IMR-90 (cell line): ENCODE results near the gene RTN4RL2. TPM values are rescaled to one million over a fixed set of nuclear protein-coding genes. Genes with fewer than 3 reads are reported as not detected.
A peak's percentile ranks its signal among the peaks of the same experiment; 100 is the strongest.

Experiments used
- ATAC-seq: fragments of 200-7000 bp; cut with Tn5 transposase; 2 replicates; pipeline ENCODE4 v1.9.1; 2020; ENCODE audit warnings: low read depth, mild to moderate bottlenecking, moderate library complexity
- BruUV-seq: library from RNA; stranded (reverse); fragments of 400-500 nt; replicated peaks from 2 replicates; lab custom pipeline; 2021; lab: Mats Ljungman, UMichigan
- CTCF ChIA-PET: fragments of 300-600 bp; formaldehyde crosslinking; extraction: SDS; loops from one replicate; lab custom pipeline; 2021; ENCODE audit warnings: antibody characterized with exemption; lab: Yijun Ruan, JAX
- POLR2A ChIA-PET: fragments of 300-600 bp; sonication (Branson Sonifier 250); formaldehyde crosslinking; loops from one replicate; lab custom pipeline; 2022; ENCODE audit warnings: antibody characterized with exemption; ENCODE audit not compliant: unreplicated experiment; lab: Charles Lee
- DNase-seq: peaks from one replicate; pipeline ENCODE4 v3.0.0; 2013
- H2AFZ ChIP-seq: replicated peaks from 2 replicates; pipeline ENCODE3; 2013; ENCODE audit warnings: low read length, mild to moderate bottlenecking; ENCODE audit not compliant: poor library complexity
- H2AK5ac ChIP-seq: 2 replicates; pipeline ENCODE4 v1.6.1; 2013; ENCODE audit warnings: low read depth, low read length, inconsistent platforms
- H2AK9ac ChIP-seq: replicated peaks from 2 replicates; pipeline ENCODE3; 2013; ENCODE audit warnings: mild to moderate bottlenecking, low read depth, low read length, moderate library complexity; ENCODE audit not compliant: poor library complexity
- H2BK120ac ChIP-seq: 2 replicates; pipeline ENCODE4 v1.6.1; 2013; ENCODE audit warnings: low read depth, low read length, inconsistent platforms
- H2BK15ac ChIP-seq: 3 replicates; pipeline ENCODE4 v1.6.1; 2013; ENCODE audit warnings: low read depth, low read length, inconsistent platforms
- H2BK20ac ChIP-seq: 2 replicates; pipeline ENCODE4 v1.6.1; 2013; ENCODE audit warnings: low read depth, mild to moderate bottlenecking, inconsistent platforms, low read length, moderate library complexity
- H2BK5ac ChIP-seq: 2 replicates; pipeline ENCODE4 v1.6.1; 2013; ENCODE audit warnings: mild to moderate bottlenecking, low read depth, low read length, inconsistent platforms; ENCODE audit not compliant: poor library complexity, severe bottlenecking
- H3K14ac ChIP-seq: replicated peaks from 2 replicates; pipeline ENCODE4 v1.6.1; 2013; ENCODE audit warnings: low read depth, low read length, inconsistent platforms
- H3K18ac ChIP-seq: 2 replicates; pipeline ENCODE4 v1.6.1; 2013; ENCODE audit warnings: low read depth, low read length, control low read depth
- H3K23ac ChIP-seq: 2 replicates; pipeline ENCODE4 v1.6.1; 2013; ENCODE audit warnings: low read depth, low read length, inconsistent platforms
- H3K27ac ChIP-seq: 2 replicates; pipeline ENCODE4 v1.5.1; 2013; ENCODE audit warnings: mild to moderate bottlenecking, control low read depth, low read length; ENCODE audit not compliant: insufficient read depth
- H3K27me3 ChIP-seq: 2 replicates; pipeline ENCODE4 v1.6.1; 2013; ENCODE audit warnings: low read length; ENCODE audit not compliant: control insufficient read depth, insufficient read depth
- H3K36me3 ChIP-seq: 2 replicates; pipeline ENCODE4 v1.6.1; 2013; ENCODE audit warnings: low read length, mixed read lengths; ENCODE audit not compliant: control insufficient read depth, insufficient read depth
- H3K4ac ChIP-seq: 2 replicates; pipeline ENCODE4 v1.6.1; 2013; ENCODE audit warnings: low read depth, low read length, inconsistent platforms
- H3K4me1 ChIP-seq: 2 replicates; pipeline ENCODE4 v1.6.1; 2013; ENCODE audit warnings: low read length, mixed read lengths; ENCODE audit not compliant: control insufficient read depth, insufficient read depth
- H3K4me2 ChIP-seq: 2 replicates; pipeline ENCODE4 v1.6.1; 2013; ENCODE audit warnings: low read depth, mild to moderate bottlenecking, control low read depth, low read length, moderate library complexity
- H3K4me3 ChIP-seq: 2 replicates; pipeline ENCODE4 v1.5.1; 2013; ENCODE audit warnings: low read depth, mild to moderate bottlenecking, control low read depth, low read length, moderate library complexity; ENCODE audit not compliant: insufficient read depth
- H3K56ac ChIP-seq: 2 replicates; pipeline ENCODE4 v1.6.1; 2013; ENCODE audit warnings: low read length, inconsistent platforms; ENCODE audit not compliant: insufficient read depth; ENCODE audit errors: extremely low read depth
- H3K79me1 ChIP-seq, 2 experiments: 2 replicates each; pipeline ENCODE4 v1.6.1; 2013; ENCODE audit warnings: low read length in 2 of 2, inconsistent platforms in 1 of 2, low read depth in 1 of 2
- H3K9ac ChIP-seq: 2 replicates; pipeline ENCODE4 v1.6.1; 2013; ENCODE audit warnings: low read depth, low read length, control low read depth
- H3K9me1 ChIP-seq: 2 replicates; pipeline ENCODE4 v1.6.1; 2013; ENCODE audit warnings: low read length, inconsistent platforms; ENCODE audit not compliant: insufficient read depth
- H3K9me3 ChIP-seq: 2 replicates; pipeline ENCODE4 v1.6.1; 2013; ENCODE audit warnings: low read length; ENCODE audit not compliant: control insufficient read depth, insufficient read depth
- H4K20me1 ChIP-seq: 2 replicates; pipeline ENCODE4 v1.6.1; 2013; ENCODE audit warnings: low read length, inconsistent platforms; ENCODE audit not compliant: insufficient read depth
- H4K5ac ChIP-seq: 2 replicates; pipeline ENCODE4 v1.6.1; 2013; ENCODE audit warnings: mild to moderate bottlenecking, low read depth, low read length, control low read depth
- H4K8ac ChIP-seq, 2 experiments: 2 replicates each; pipeline ENCODE4 v1.6.1; 2013; ENCODE audit warnings: low read depth in 2 of 2, low read length in 2 of 2, control low read depth in 1 of 2, inconsistent platforms in 1 of 2
- H4K91ac ChIP-seq: 2 replicates; pipeline ENCODE4 v1.6.1; 2013; ENCODE audit warnings: low read depth, low read length, inconsistent platforms; ENCODE audit not compliant: insufficient read depth
- CTCF ChIP-seq: conservative IDR thresholded peaks from 2 replicates; pipeline ENCODE4 v1.5.1; 2012; ENCODE audit warnings: mild to moderate bottlenecking, low read depth, low read length, improper control_type of control experiment
- MAZ ChIP-seq: IDR thresholded peaks from 2 replicates; pipeline ENCODE4 v1.6.1; 2012; ENCODE audit warnings: low read depth, mild to moderate bottlenecking, low read length, improper control_type of control experiment, moderate library complexity, borderline replicate concordance
- RAD21 ChIP-seq: IDR thresholded peaks from 2 replicates; pipeline ENCODE4 v1.6.1; 2012; ENCODE audit warnings: low read length, improper control_type of control experiment
- SMC3 ChIP-seq: fragments of 150-350 bp; IDR thresholded peaks from 2 replicates; pipeline ENCODE4 v1.6.1; 2016; ENCODE audit warnings: low read depth, mild to moderate bottlenecking, antibody characterized with exemption, low read length, moderate library complexity
- WGBS, 2 experiments: methylation state at CpG; one replicate each; pipeline versions ENCODE4 v1.1.5 to v1.1.7; 2013; ENCODE audit warnings: missing lambda C conversion rate in 2 of 2; ENCODE audit not compliant: insufficient read length in 1 of 2; ENCODE audit errors: extremely low coverage in 2 of 2; 5-methylcytosine and 5-hydroxymethylcytosine counted together
- dilution Hi-C: fragments of 300-500 bp; cut with HindIII; formaldehyde crosslinking; loops from one replicate; pipeline ENCODE4 v1.14.3; 2018; ENCODE audit warnings: low sequenced_read_pairs; ENCODE audit not compliant: unreplicated experiment
- in situ Hi-C: fragments of 300-500 bp; cut with MboI; formaldehyde crosslinking; loops from 3 replicates; pipeline ENCODE4 v1.14.3; 2019; ENCODE audit warnings: low sequenced_read_pairs, inconsistent platforms, mixed read lengths
- intact Hi-C: fragments of 100-400 bp; cut with micrococcal nuclease; formaldehyde crosslinking; loops from 2 replicates; pipeline ENCODE4 v1.10.0; 2022
- polyA plus RNA-seq, 3 experiments: library from polyadenylated mRNA; depleted of rRNA; stranded (reverse); fragments of >200 nt; gene quantifications; 2 replicates each; pipeline ENCODE4 v1.2.3, GENCODE V29; 2012; ENCODE audit warnings: low replicate concordance in 1 of 3
- total RNA-seq: library from RNA; depleted of rRNA; stranded (reverse); fragments of >200 nt; gene quantifications from 2 replicates; pipeline ENCODE4 v1.2.3, GENCODE V29; 2012

Gene RTN4RL2
- total and polyA plus RNA-seq, 2 of the 4 experiments (the other 2 are of a cell fraction): 1.5 TPM; not detected in 1

DNA sequence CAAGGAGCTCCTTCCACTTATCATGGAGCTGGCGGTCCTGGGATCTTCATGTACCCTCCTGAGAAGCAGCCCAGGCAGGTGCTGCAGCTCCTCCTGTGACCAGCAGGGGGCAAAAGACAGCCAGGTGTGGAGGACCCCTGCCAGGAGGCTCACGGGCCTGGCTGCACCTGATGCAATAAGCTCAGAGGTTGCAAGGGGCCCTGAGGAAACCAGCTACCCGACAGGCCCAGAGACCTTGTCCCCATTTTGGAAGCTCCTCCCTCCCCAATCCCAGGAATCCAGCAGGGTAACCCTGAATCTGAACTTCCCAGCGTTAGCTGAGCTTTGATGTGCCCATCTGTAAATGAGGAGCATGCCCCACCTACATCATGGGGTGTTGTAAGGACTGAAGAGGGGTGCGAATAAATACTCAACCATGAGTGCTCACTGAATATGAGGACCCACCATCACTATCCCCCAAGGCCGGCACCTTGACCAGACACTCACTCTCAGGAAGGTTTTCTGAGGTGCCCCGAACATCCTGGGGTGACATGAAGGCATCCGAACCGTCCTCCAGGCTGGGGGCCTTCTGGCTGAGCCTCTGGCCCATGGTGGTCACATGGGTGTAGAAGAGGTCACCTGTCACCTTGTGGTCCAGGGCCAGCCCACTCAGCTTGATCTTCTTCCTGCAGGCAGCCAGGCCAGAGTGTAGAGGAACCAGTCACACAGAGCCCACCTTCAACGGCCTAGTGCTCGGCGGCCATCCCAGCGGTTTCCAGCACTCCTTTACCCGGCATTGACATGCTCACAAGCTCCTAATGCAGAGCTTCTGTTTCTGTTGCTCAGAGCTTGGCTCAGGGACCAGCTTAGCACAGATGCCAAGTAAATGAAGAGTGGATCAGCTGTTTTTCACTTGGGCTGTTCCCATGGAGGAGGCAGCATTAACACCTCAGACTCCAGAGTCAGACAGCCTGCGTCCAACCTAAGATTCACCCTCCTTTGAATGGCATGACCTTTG is 33.5 kb downstream of the RTN4RL2 start:
- peak; percentile 46 for TF ChIP-seq RAD21
- TF ChIP-seq MAZ: no peak
- peak; percentile 45 for TF ChIP-seq SMC3
- peak; percentile 58 for TF ChIP-seq CTCF
- H3K79me1 ChIP-seq: peaks cover 0 to 5% of the 10 kb centered on the region in 2 experiments; a peak in 2 of 4 replicates
- H3K18ac ChIP-seq: no peak overlapping the region
- H3K14ac ChIP-seq: no peak overlapping the region
- no peaks in the 10 kb centered on the region; the same call in 1 of the 2 replicates for H3K9me1 ChIP-seq
- no peak overlapping the region for H2BK20ac ChIP-seq
- no peaks in the 10 kb centered on the region for H3K9me3 ChIP-seq
- H3K4me3 ChIP-seq: no peak overlapping the region
- H4K20me1 ChIP-seq: no peaks in the 10 kb centered on the region; the same call in 1 of the 2 replicates
- H2AK9ac ChIP-seq: no peak overlapping the region
- dilution Hi-C loops (no loop called here), in situ Hi-C loops (loop anchor here (10.0 to 25.0 kb wide), 2 partner anchors 151 to 1018 kb away; partner anchors contain the start of genes OR5B21 and YPEL4), intact Hi-C loops (loop anchor here (1.0 kb wide), 1 partner anchor 33 kb away; no protein-coding TSS in a partner anchor)
- H3K9ac ChIP-seq: no peak overlapping the region
- peak overlapping the region; percentile 9 for H2AFZ ChIP-seq
- no peak overlapping the region for H4K8ac ChIP-seq
- H3K4me2 ChIP-seq: no peak overlapping the region
- no peak overlapping the region for H2AK5ac ChIP-seq
- no peaks in the 10 kb centered on the region for H3K27me3 ChIP-seq
- no peak overlapping the region for H3K4ac ChIP-seq
- H2BK120ac ChIP-seq: no peak overlapping the region
- ATAC-seq (peak; percentile 61), DNase-seq (peak; percentile 17)
- no peak overlapping the region for H4K5ac ChIP-seq
- WGBS, 2 experiments: no CpG with 5 or more reads among the region's 15 CpGs
- no peak overlapping the region for H3K27ac ChIP-seq
- no peaks in the 10 kb centered on the region for H3K4me1 ChIP-seq
- ChIA-PET POLR2A (no interaction called here), CTCF (interaction anchor here (0.6 to 3.7 kb wide), 23 partner anchors 8 to 1031 kb away, joined by 3 to 21 read pairs (median 5); partner anchors contain the start of gene SLC43A1)
- H4K91ac ChIP-seq: peak overlapping the region; percentile 21; the same call in 1 of the 2 replicates
- H3K56ac ChIP-seq: no peak overlapping the region
- no peak overlapping the region for H3K23ac ChIP-seq
- H2BK5ac ChIP-seq: no peak overlapping the region
- no peak overlapping the region for H2BK15ac ChIP-seq
- BruUV-seq: no TSS peak
- H3K36me3 ChIP-seq: peaks cover 40% of the 10 kb centered on the region
